Sigmoid colon (tissue), 4 donors: Measurements from ENCODE around the gene NAGLU.

Experiments
- CTCF ChIP-seq, 4 experiments: fragments of 450-650 bp in 3 of 4; fragments of 200-600 bp in 1 of 4; IDR thresholded peaks; one replicate each; pipeline ENCODE4 v1.5.1; 2016 to 2019; ENCODE audit warnings: antibody characterized with exemption in 4 of 4, mild to moderate bottlenecking in 3 of 4, moderate library complexity in 2 of 4
- EP300 ChIP-seq, 4 donors: sonication (generic); formaldehyde crosslinking; IDR thresholded peaks; one replicate each; pipeline ENCODE4 v1.6.1; 2017; ENCODE audit warnings: antibody characterized with exemption in 4 of 4
- POLR2A ChIP-seq, 2 donors: fragments of 450-650 bp; IDR thresholded peaks; one replicate each; pipeline ENCODE4 v1.6.1; 2016; ENCODE audit warnings: antibody characterized with exemption in 2 of 2, mild to moderate bottlenecking in 2 of 2, moderate library complexity in 2 of 2
- POLR2AphosphoS5 ChIP-seq, 4 donors: sonication (generic); formaldehyde crosslinking; IDR thresholded peaks; one replicate each; pipeline ENCODE4 v1.6.1; 2017; ENCODE audit warnings: antibody characterized with exemption in 4 of 4

GRCh38 chr17:42560246-42560645 is 24.2 kb downstream of the NAGLU start:
- no peak for TF ChIP-seq CTCF (IDR thresholded peaks at IDR 0.05)
- no peak for TF ChIP-seq POLR2A (IDR thresholded peaks at IDR 0.05)
- no peak for TF ChIP-seq EP300 (IDR thresholded peaks at IDR 0.05)
- TF ChIP-seq POLR2AphosphoS5 (IDR thresholded peaks at IDR 0.05), result no peak
